Endothelial cell (in vitro differentiated cells): ENCODE measurements around the gene CEP70. TPM values are rescaled to one million over a fixed set of nuclear protein-coding genes. Genes with fewer than 3 reads are reported as not detected.
"Not testable (repeated sequence)": the region's sequence is repeated elsewhere in the genome, so short reads cannot be mapped to it uniquely, and the experiment has no call there.

Experiments used
- DNase-seq: peaks from one replicate; pipeline ENCODE4 v3.0.0; 2021; ENCODE audit warnings: low spot score
- H3K27ac Mint-ChIP-seq: one replicate; pipeline ENCODE4 v1.8.0; 2021; ENCODE audit warnings: mixed read lengths, inconsistent platforms; ENCODE audit not compliant: unreplicated experiment
- H3K27me3 Mint-ChIP-seq: one replicate; pipeline ENCODE4 v1.8.0; 2021; ENCODE audit warnings: mild to moderate bottlenecking, moderate library complexity, mixed read lengths, inconsistent platforms; ENCODE audit not compliant: unreplicated experiment
- H3K36me3 Mint-ChIP-seq: one replicate; pipeline ENCODE4 v1.8.0; 2021; ENCODE audit warnings: mild to moderate bottlenecking, low read depth, mixed read lengths, inconsistent platforms; ENCODE audit not compliant: unreplicated experiment
- H3K4me1 Mint-ChIP-seq: one replicate; pipeline ENCODE4 v1.8.0; 2021; ENCODE audit warnings: mild to moderate bottlenecking, mixed read lengths, inconsistent platforms; ENCODE audit not compliant: unreplicated experiment
- H3K4me3 Mint-ChIP-seq: one replicate; pipeline ENCODE4 v1.8.0; 2021; ENCODE audit warnings: mild to moderate bottlenecking, mixed read lengths, inconsistent platforms; ENCODE audit not compliant: unreplicated experiment
- H3K9me3 Mint-ChIP-seq: one replicate; pipeline ENCODE4 v1.8.0; 2021; ENCODE audit warnings: mixed read lengths, inconsistent platforms; ENCODE audit not compliant: unreplicated experiment
- CTCF ChIP-seq: fragments of 200-600 bp; sonication (generic); IDR thresholded peaks from one replicate; pipeline ENCODE4 v1.5.0; 2021; ENCODE audit warnings: antibody characterized with exemption; ENCODE audit not compliant: unreplicated experiment
- total RNA-seq: library from RNA; stranded (reverse); fragmentation: NEBNext Ultra II Directional; extraction: Animal tissue kit (Norgen Biotek cat#: 25700); gene quantifications from one replicate; pipeline ENCODE4 v1.2.1, GENCODE V29; 2021; ENCODE audit not compliant: unreplicated experiment

The CEP70 gene
- total RNA-seq, 1 donor from 2014 or later: 12.3 TPM

GRCh38 chr3:138598534-138598933, 4.5 kb upstream of the CEP70 start:
- no peak overlapping the region for H3K4me3 Mint-ChIP-seq
- H3K27me3 Mint-ChIP-seq: no peaks in the 10 kb centered on the region
- peaks cover 7% of the 10 kb centered on the region for H3K36me3 Mint-ChIP-seq
- H3K9me3 Mint-ChIP-seq: peaks cover 7% of the 10 kb centered on the region
- no peak overlapping the region for H3K27ac Mint-ChIP-seq
- H3K4me1 Mint-ChIP-seq: peaks cover 4% of the 10 kb centered on the region
- no peak for TF ChIP-seq CTCF
- no peak for DNase-seq

GRCh38 chr3:138597186-138597976, 3.3 kb upstream of the CEP70 start:
- H3K27me3 Mint-ChIP-seq, DNase-seq, H3K9me3 Mint-ChIP-seq, H3K4me3 Mint-ChIP-seq, H3K36me3 Mint-ChIP-seq, H3K4me1 Mint-ChIP-seq, H3K27ac Mint-ChIP-seq: not testable (repeated sequence)

- no peak for DNase-seq
- Mint-ChIP-seq H3K36me3 (no peaks in the 10 kb centered on the region), H3K4me1 (peaks cover 4% of the 10 kb centered on the region), H3K27ac (no peak overlapping the region), H3K4me3 (peak overlapping the region; percentile 96), H3K27me3 (no peaks in the 10 kb centered on the region), H3K9me3 (no peaks in the 10 kb centered on the region)
- no peak for TF ChIP-seq CTCF
Measured at GRCh38 chr3:138594935-138595610, 1.0 kb upstream of the CEP70 start.

- no peak for TF ChIP-seq CTCF
- Mint-ChIP-seq H3K9me3 (no peaks in the 10 kb centered on the region), H3K4me3 (peak overlapping the region; percentile 91), H3K36me3 (no peaks in the 10 kb centered on the region), H3K4me1 (peaks cover 4% of the 10 kb centered on the region), H3K27ac (no peak overlapping the region), H3K27me3 (no peaks in the 10 kb centered on the region)
- no peak for DNase-seq
Measured at GRCh38 chr3:138593488-138594149, 441 bp downstream of the CEP70 start.

GRCh38 chr3:138591392-138591791, 2.7 kb downstream of the CEP70 start:
- DNase-seq: no peak
- Mint-ChIP-seq H3K27me3 (no peaks in the 10 kb centered on the region), H3K36me3 (no peaks in the 10 kb centered on the region), H3K4me3 (no peak overlapping the region), H3K4me1 (peaks cover 4% of the 10 kb centered on the region), H3K27ac (no peak overlapping the region), H3K9me3 (no peaks in the 10 kb centered on the region)
- no peak for TF ChIP-seq CTCF
